ENCODE results near the gene ARHGEF28.

ARHGEF28 gene

DNA sequence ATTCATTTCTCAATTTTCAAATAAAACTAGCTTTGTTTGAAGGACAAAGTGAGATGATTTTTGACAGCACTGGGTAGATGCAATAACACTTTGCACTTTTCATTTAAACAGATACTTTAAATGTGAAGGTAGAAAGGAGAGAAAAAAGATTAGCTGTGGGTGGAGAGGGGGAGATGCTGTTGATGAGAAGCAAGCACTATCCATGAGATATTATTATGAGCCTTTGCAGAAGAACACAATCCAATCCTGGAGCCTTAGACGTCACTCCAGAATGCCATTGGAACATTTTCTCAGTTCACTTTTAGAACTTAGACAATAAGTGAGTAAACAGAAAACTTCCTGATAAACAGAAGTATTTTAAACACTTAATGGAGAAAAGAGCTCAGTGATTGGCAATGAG, 351.1 kb downstream of the ARHGEF28 start:
- TF ChIP-seq, protein P1, sequence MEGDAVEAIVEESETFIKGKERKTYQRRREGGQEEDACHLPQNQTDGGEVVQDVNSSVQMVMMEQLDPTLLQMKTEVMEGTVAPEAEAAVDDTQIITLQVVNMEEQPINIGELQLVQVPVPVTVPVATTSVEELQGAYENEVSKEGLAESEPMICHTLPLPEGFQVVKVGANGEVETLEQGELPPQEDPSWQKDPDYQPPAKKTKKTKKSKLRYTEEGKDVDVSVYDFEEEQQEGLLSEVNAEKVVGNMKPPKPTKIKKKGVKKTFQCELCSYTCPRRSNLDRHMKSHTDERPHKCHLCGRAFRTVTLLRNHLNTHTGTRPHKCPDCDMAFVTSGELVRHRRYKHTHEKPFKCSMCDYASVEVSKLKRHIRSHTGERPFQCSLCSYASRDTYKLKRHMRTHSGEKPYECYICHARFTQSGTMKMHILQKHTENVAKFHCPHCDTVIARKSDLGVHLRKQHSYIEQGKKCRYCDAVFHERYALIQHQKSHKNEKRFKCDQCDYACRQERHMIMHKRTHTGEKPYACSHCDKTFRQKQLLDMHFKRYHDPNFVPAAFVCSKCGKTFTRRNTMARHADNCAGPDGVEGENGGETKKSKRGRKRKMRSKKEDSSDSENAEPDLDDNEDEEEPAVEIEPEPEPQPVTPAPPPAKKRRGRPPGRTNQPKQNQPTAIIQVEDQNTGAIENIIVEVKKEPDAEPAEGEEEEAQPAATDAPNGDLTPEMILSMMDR (IDR thresholded peaks at IDR 0.05; ENCODE audit: low read depth, low read length) = no peak
- peaks cover 2% of the 10 kb centered on the region; the same call in 1 of the 2 replicates for H3K4me1 ChIP-seq
- H3K27me3 ChIP-seq = no peaks in the 10 kb centered on the region
- H3K4me3 ChIP-seq (ENCODE audit: low read depth, low read length) = no peak overlapping the region
- H3K9me3 ChIP-seq = no peaks in the 10 kb centered on the region
- H3K36me3 ChIP-seq = no peaks in the 10 kb centered on the region
- no peak for DNase-seq

- Histone ChIP-seq H3K9me3 (no peaks in the 10 kb centered on the region), H3K4me3 (ENCODE audit: low read depth, low read length) (no peak overlapping the region), H3K4me1 (peaks cover 2% of the 10 kb centered on the region; the same call in 1 of the 2 replicates), H3K27me3 (no peaks in the 10 kb centered on the region), H3K36me3 (no peaks in the 10 kb centered on the region)
- TF ChIP-seq, protein P1 (IDR thresholded peaks at IDR 0.05; ENCODE audit: low read depth, low read length) = no peak
- no peak for DNase-seq
These were observed 353.3 kb downstream of the ARHGEF28 start for GRCh38 chr5:73979321-73979720.

DNA sequence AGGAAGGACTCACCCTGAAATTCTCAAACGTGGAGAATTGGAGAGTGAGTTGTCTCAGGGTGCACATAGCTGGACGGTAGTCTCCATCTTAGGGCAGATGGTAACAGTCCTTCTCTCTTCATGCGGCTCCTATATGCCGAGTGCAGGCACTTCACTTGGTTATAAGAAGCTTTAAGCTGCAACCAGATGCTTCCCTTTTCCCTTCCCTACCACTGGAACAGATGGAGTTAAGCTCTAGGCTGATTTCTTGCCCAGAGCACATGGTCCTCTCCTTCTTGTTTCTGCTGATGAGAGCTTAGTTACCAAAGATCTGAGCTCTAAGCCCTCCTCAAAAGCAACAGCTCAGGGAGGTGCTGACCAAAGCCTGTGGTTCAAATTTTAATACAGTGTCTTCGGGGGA, 355.7 kb downstream of the ARHGEF28 start:
- Histone ChIP-seq H3K9me3 (no peaks in the 10 kb centered on the region), H3K36me3 (no peaks in the 10 kb centered on the region), H3K27me3 (no peaks in the 10 kb centered on the region), H3K4me3 (ENCODE audit: low read depth, low read length) (no peak overlapping the region), H3K4me1 (peaks cover 3% of the 10 kb centered on the region; the same call in 1 of the 2 replicates)
- no peak for DNase-seq
- TF ChIP-seq, protein P1 (IDR thresholded peaks at IDR 0.05; ENCODE audit: low read depth, low read length) = no peak

- TF ChIP-seq, protein P1 (IDR thresholded peaks at IDR 0.05; ENCODE audit: low read depth, low read length) = no peak
- Histone ChIP-seq H3K9me3 (no peaks in the 10 kb centered on the region), H3K4me3 (ENCODE audit: low read depth, low read length) (no peak overlapping the region), H3K27me3 (no peaks in the 10 kb centered on the region), H3K4me1 (peaks cover 7% of the 10 kb centered on the region; the same call in 1 of the 2 replicates), H3K36me3 (no peaks in the 10 kb centered on the region)
- DNase-seq = no peak
These were observed 357.6 kb downstream of the ARHGEF28 start for GRCh38 chr5:73983644-73984043.

GRCh38 chr5:73985145-73985544, 359.1 kb downstream of the ARHGEF28 start:
- Histone ChIP-seq H3K4me3 (ENCODE audit: low read depth, low read length) (no peak overlapping the region), H3K4me1 (peaks cover 7% of the 10 kb centered on the region; the same call in 1 of the 2 replicates), H3K9me3 (no peaks in the 10 kb centered on the region), H3K27me3 (no peaks in the 10 kb centered on the region), H3K36me3 (no peaks in the 10 kb centered on the region)
- peak; percentile 34 for DNase-seq
- TF ChIP-seq, protein P1 (IDR thresholded peaks at IDR 0.05; ENCODE audit: low read depth, low read length) = peak; percentile 66

- no peak overlapping the region for H3K4me3 ChIP-seq (ENCODE audit: low read depth, low read length)
- H3K4me1 ChIP-seq = peaks cover 6% of the 10 kb centered on the region; the same call in 1 of the 2 replicates
- H3K9me3 ChIP-seq = no peaks in the 10 kb centered on the region
- DNase-seq = no peak
- no peaks in the 10 kb centered on the region for H3K27me3 ChIP-seq
- TF ChIP-seq, protein P1 (IDR thresholded peaks at IDR 0.05; ENCODE audit: low read depth, low read length) = no peak
- H3K36me3 ChIP-seq = no peaks in the 10 kb centered on the region
These were observed 360.7 kb downstream of the ARHGEF28 start for GRCh38 chr5:73986729-73987128.

All from BE2C (cell line).